Ishikawa (cell line): Measurements from ENCODE around the gene SH3RF1.

Source experiments
- CEBPB ChIP-seq: IDR thresholded peaks from 2 replicates; pipeline ENCODE4 v1.6.1; 2012
- CREB1 ChIP-seq: IDR thresholded peaks from 2 replicates; pipeline ENCODE4 v1.6.1; 2012; ENCODE audit warnings: low read depth
- EGR1 ChIP-seq: IDR thresholded peaks from 2 replicates; pipeline ENCODE4 v1.6.1; 2012
- EP300 ChIP-seq: IDR thresholded peaks from 2 replicates; pipeline ENCODE4 v1.6.1; 2012; ENCODE audit warnings: borderline replicate concordance
- FOXM1 ChIP-seq: IDR thresholded peaks from 2 replicates; pipeline ENCODE4 v1.6.1; 2012; ENCODE audit warnings: low read depth, borderline replicate concordance
- NFIC ChIP-seq: IDR thresholded peaks from 2 replicates; pipeline ENCODE4 v1.6.1; 2012
- RAD21 ChIP-seq: IDR thresholded peaks from 2 replicates; pipeline ENCODE4 v1.6.1; 2012; ENCODE audit warnings: low read depth
- TAF1 ChIP-seq: IDR thresholded peaks from 2 replicates; pipeline ENCODE4 v1.6.1; 2012; ENCODE audit warnings: low read depth, mild to moderate bottlenecking
- TCF12 ChIP-seq: IDR thresholded peaks from 2 replicates; pipeline ENCODE4 v1.6.1; 2012; ENCODE audit warnings: low read depth
- TEAD4 ChIP-seq: IDR thresholded peaks from 2 replicates; pipeline ENCODE4 v1.6.1; 2012
- YY1 ChIP-seq: IDR thresholded peaks from 2 replicates; pipeline ENCODE4 v1.6.1; 2012; ENCODE audit warnings: low read depth
- ZBTB7A ChIP-seq: IDR thresholded peaks from 2 replicates; pipeline ENCODE4 v1.6.1; 2012; ENCODE audit warnings: low read depth
- TF ChIP-seq, protein P1 (sequence below): IDR thresholded peaks from 2 replicates; pipeline ENCODE4 v1.6.1; 2012
- TF ChIP-seq, protein P2 (sequence below): IDR thresholded peaks from 2 replicates; pipeline ENCODE4 v1.6.1; 2012
- TF ChIP-seq, protein P3 (sequence below): IDR thresholded peaks from 2 replicates; pipeline ENCODE4 v1.6.1; 2012; ENCODE audit warnings: low read depth, mild to moderate bottlenecking

The SH3RF1 gene

DNA sequence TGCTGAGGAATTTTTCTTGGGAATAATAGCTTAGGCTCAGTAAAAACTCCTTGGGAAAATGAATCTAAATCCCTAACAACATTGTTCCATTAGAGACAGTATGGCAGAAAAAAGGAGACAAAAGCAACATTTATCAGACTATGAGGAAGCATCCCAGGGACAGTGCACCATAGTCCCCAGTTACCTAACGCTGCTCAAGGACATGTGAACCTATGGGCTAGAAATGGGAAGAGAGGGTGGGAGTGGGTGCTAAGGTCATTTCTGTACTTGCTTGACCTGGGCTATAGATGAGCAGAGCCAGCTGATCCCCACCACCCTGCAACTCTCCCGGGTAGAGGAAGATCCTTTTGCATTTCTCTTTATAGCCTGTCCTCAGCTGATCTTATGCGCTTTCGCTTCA, 162.5 kb downstream of the SH3RF1 start:
- no peak for TF ChIP-seq FOXM1
- no peak for TF ChIP-seq TCF12
- no peak for TF ChIP-seq CREB1
- TF ChIP-seq EGR1, result no peak
- TF ChIP-seq TEAD4, result no peak
- no peak for TF ChIP-seq TAF1
- no peak for TF ChIP-seq RAD21
- TF ChIP-seq, protein P1, sequence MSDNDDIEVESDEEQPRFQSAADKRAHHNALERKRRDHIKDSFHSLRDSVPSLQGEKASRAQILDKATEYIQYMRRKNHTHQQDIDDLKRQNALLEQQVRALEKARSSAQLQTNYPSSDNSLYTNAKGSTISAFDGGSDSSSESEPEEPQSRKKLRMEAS, result no peak
- TF ChIP-seq YY1, result no peak
- TF ChIP-seq NFIC, result no peak
- no peak for TF ChIP-seq CEBPB
- no peak for TF ChIP-seq EP300

DNA sequence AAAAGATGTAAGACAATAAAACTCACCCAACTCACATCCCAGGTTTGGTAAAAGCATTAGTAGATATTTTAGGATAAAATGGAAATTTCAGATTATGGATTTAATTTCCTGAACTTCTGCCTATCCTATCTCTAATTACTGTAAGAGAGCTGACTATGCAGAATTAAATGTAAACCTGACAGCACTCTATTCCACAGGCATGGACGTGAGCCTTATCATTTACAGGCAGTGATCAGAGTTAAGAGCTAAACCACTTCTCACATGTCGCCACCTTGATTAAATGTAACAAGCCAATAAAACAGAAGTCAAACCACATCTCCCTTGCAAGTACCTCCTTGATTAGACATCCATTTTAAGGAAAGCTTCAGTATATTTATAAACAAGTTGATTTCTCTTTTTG, 163.2 kb downstream of the SH3RF1 start:
- TF ChIP-seq EP300, result no peak
- TF ChIP-seq CREB1, result no peak
- TF ChIP-seq TEAD4, result no peak
- TF ChIP-seq TCF12, result no peak
- TF ChIP-seq FOXM1, result no peak
- TF ChIP-seq, protein P2, sequence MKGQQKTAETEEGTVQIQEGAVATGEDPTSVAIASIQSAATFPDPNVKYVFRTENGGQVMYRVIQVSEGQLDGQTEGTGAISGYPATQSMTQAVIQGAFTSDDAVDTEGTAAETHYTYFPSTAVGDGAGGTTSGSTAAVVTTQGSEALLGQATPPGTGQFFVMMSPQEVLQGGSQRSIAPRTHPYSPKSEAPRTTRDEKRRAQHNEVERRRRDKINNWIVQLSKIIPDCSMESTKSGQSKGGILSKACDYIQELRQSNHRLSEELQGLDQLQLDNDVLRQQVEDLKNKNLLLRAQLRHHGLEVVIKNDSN, result no peak

DNA sequence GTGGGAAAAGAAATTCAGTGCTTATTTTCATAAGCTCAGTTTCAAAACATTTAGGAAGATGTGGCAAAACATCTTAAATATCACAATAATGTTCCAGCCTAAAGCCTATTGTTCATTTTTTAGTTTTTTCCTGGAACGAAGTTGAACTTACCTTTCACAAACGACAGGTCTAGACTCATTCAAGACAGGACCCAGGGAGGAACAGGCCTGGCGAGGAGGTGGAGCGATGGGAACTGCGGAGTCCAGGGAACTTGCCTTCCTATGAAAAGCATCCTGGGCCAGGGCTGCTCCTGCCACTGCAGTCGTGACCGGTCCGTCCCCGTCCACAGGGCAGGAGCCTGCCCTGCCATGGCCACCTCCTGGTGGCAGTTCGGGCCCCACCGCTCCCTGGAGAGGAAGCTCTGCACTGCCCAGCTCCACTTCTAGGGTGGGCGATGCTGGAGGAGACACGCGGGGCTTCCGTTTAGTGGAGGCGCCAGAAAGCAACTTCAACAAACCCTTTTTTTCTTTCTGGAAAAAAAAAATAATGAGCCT, 164.0 kb downstream of the SH3RF1 start:
- no peak for TF ChIP-seq ZBTB7A
- no peak for TF ChIP-seq RAD21
- TF ChIP-seq CEBPB, result no peak
- TF ChIP-seq, protein P2, result no peak
- no peak for TF ChIP-seq TCF12
- no peak for TF ChIP-seq CREB1
- TF ChIP-seq FOXM1, result no peak
- no peak for TF ChIP-seq YY1
- TF ChIP-seq EP300, result no peak
- TF ChIP-seq, protein P1, result no peak
- no peak for TF ChIP-seq TEAD4
- TF ChIP-seq NFIC, result no peak
- no peak for TF ChIP-seq TAF1

DNA sequence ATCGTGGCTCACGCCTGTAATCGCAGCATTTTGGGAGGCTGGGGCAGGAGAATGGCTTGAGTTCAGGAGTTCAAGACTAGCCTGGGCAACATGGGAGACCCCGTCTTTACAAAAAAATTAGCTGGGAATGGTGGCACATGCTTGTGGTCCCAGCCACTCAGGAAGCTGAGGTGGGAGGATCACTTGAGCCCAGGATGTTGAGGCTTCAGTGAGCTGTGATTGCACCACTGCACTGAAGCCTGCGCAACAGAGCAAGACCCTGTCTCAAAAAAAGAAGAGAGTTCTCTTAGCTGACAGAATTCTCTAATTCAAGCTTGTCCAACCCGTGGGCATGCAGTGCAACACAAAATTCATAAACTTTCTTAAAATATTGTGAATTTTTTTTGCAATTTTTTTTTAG, 165.1 kb downstream of the SH3RF1 start:
- TF ChIP-seq EGR1, result no peak
- TF ChIP-seq ZBTB7A, result no peak
- TF ChIP-seq TCF12, result no peak
- no peak for TF ChIP-seq EP300
- TF ChIP-seq YY1, result no peak
- TF ChIP-seq, protein P3, sequence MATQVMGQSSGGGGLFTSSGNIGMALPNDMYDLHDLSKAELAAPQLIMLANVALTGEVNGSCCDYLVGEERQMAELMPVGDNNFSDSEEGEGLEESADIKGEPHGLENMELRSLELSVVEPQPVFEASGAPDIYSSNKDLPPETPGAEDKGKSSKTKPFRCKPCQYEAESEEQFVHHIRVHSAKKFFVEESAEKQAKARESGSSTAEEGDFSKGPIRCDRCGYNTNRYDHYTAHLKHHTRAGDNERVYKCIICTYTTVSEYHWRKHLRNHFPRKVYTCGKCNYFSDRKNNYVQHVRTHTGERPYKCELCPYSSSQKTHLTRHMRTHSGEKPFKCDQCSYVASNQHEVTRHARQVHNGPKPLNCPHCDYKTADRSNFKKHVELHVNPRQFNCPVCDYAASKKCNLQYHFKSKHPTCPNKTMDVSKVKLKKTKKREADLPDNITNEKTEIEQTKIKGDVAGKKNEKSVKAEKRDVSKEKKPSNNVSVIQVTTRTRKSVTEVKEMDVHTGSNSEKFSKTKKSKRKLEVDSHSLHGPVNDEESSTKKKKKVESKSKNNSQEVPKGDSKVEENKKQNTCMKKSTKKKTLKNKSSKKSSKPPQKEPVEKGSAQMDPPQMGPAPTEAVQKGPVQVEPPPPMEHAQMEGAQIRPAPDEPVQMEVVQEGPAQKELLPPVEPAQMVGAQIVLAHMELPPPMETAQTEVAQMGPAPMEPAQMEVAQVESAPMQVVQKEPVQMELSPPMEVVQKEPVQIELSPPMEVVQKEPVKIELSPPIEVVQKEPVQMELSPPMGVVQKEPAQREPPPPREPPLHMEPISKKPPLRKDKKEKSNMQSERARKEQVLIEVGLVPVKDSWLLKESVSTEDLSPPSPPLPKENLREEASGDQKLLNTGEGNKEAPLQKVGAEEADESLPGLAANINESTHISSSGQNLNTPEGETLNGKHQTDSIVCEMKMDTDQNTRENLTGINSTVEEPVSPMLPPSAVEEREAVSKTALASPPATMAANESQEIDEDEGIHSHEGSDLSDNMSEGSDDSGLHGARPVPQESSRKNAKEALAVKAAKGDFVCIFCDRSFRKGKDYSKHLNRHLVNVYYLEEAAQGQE, result no peak
- no peak for TF ChIP-seq NFIC
- no peak for TF ChIP-seq TEAD4
- TF ChIP-seq TAF1, result no peak
- TF ChIP-seq, protein P1, result no peak
- no peak for TF ChIP-seq CEBPB
- no peak for TF ChIP-seq FOXM1
- TF ChIP-seq RAD21, result no peak
- no peak for TF ChIP-seq CREB1
- TF ChIP-seq, protein P2, result no peak

DNA sequence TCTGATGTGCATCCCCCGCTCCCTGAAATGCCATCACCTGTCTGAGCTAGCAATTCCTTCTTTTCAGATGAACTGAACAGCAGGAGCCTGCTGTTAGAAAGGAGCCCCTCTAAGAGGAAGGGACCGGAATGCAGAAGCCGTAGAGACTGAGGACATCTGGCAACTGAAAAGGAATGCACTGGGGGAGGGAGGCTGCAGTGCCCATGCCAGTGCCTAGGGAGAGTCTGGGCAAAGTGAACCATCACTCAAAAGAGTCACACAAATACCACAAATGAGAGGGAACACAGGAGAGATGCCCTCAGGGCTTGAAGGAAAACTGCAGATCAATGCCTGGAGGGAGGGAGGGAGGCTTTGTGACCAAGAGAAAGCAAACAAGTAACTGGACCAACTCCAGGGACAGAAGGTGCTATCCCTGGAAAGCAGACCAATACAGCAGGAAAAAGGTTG, 166.8 kb downstream of the SH3RF1 start:
- TF ChIP-seq, protein P3, result no peak
- no peak for TF ChIP-seq EP300
- TF ChIP-seq ZBTB7A, result no peak
- no peak for TF ChIP-seq TCF12
- no peak for TF ChIP-seq TEAD4
- TF ChIP-seq TAF1, result no peak
- TF ChIP-seq, protein P1, result no peak
- TF ChIP-seq YY1, result no peak
- TF ChIP-seq, protein P2, result no peak
- no peak for TF ChIP-seq CEBPB
- TF ChIP-seq FOXM1, result no peak
- TF ChIP-seq RAD21, result no peak
- no peak for TF ChIP-seq EGR1
- no peak for TF ChIP-seq NFIC
- no peak for TF ChIP-seq CREB1
